ENCODE measurements around the gene KRTAP4-2.

GRCh38 chr17:41223821-41224220 lies 45.8 kb upstream of the KRTAP4-2 start:
- TF ChIP-seq CTCF (IDR thresholded peaks at IDR 0.05) (no peak), POLR2A (IDR thresholded peaks at IDR 0.05) (no peak), EP300 (IDR thresholded peaks at IDR 0.05) (no peak), POLR2AphosphoS5 (IDR thresholded peaks at IDR 0.05) (no peak)
